H1 (cell line): ENCODE data around the gene TEX36. TPM values are rescaled to one million over a fixed set of nuclear protein-coding genes. Genes with fewer than 3 reads are reported as not detected.

Experiments
- CTCF ChIA-PET: fragments of 300-600 bp; sonication (Branson Sonifier 250); formaldehyde crosslinking; loops from one replicate; lab custom pipeline; 2021; ENCODE audit not compliant: partially characterized antibody; lab: Charles Lee
- POLR2A ChIA-PET: fragments of 300-600 bp; sonication (Branson Sonifier 250); formaldehyde crosslinking; loops from one replicate; lab custom pipeline; 2021; ENCODE audit warnings: inconsistent platforms; ENCODE audit not compliant: partially characterized antibody; lab: Charles Lee
- DNase-seq, 2 experiments: peaks; one replicate each; pipeline versions ENCODE4 v3.0.0 to v3.0.0-alpha.2; 2010 to 2022; ENCODE audit warnings: low spot score in 2 of 2, low read depth in 1 of 2, mixed read lengths in 1 of 2
- FAIRE-seq: peaks from 2 replicates; lab custom pipeline; 2011; peaks lifted over from hg19 to GRCh38; lab: Jason Lieb, UNC
- H2AFZ ChIP-seq: 2 replicates; pipeline ENCODE4 v1.8.1; 2012; ENCODE audit warnings: low read length, inconsistent platforms
- H2AK5ac ChIP-seq: 2 replicates; pipeline ENCODE4 v1.6.1; 2013; ENCODE audit warnings: low read depth, low read length
- H2BK120ac ChIP-seq: replicated peaks from 2 replicates; pipeline ENCODE3; 2013; ENCODE audit warnings: low read depth, low read length, inconsistent platforms
- H2BK12ac ChIP-seq: 2 replicates; pipeline ENCODE4 v1.6.1; 2013; ENCODE audit warnings: low read depth, low read length
- H2BK15ac ChIP-seq: 2 replicates; pipeline ENCODE4 v1.6.1; 2013; ENCODE audit warnings: low read length
- H2BK20ac ChIP-seq: 2 replicates; pipeline ENCODE4 v1.6.1; 2013; ENCODE audit warnings: low read length
- H2BK5ac ChIP-seq: 2 replicates; pipeline ENCODE4 v1.6.1; 2013; ENCODE audit warnings: low read depth, low read length
- H3K14ac ChIP-seq: 2 replicates; pipeline ENCODE4 v1.6.1; 2013; ENCODE audit warnings: inconsistent platforms; ENCODE audit not compliant: insufficient read length
- H3K18ac ChIP-seq: 2 replicates; pipeline ENCODE4 v1.6.1; 2013; ENCODE audit warnings: low read length; ENCODE audit errors: extremely low read depth
- H3K23ac ChIP-seq: 2 replicates; pipeline ENCODE4 v1.6.1; 2013; ENCODE audit warnings: inconsistent platforms; ENCODE audit not compliant: insufficient read length
- H3K23me2 ChIP-seq: 2 replicates; pipeline ENCODE4 v1.6.1; 2013; ENCODE audit warnings: low read depth, low read length
- H3K27ac ChIP-seq: 2 replicates; pipeline ENCODE4 v1.6.1; 2011; ENCODE audit warnings: low read depth, low read length, inconsistent platforms
- H3K27me3 ChIP-seq, 4 experiments: replicated peaks in 1 of 4; 1 replicate in 1 of 4; 2 replicates in 3 of 4; pipeline versions ENCODE4 v1.6.1 to v1.8.1; 2011 to 2013; ENCODE audit warnings: low read length in 3 of 4, mild to moderate bottlenecking in 3 of 4, inconsistent platforms in 2 of 4, mixed read lengths in 2 of 4, moderate library complexity in 1 of 4; ENCODE audit not compliant: control insufficient read depth in 3 of 4, insufficient read depth in 3 of 4; ENCODE audit errors: extremely low read depth in 1 of 4
- H3K36me3 ChIP-seq, 4 experiments: 2 replicates each; pipeline versions ENCODE4 v1.6.1 to v1.8.1; 2011 to 2013; ENCODE audit warnings: mild to moderate bottlenecking in 4 of 4, low read length in 3 of 4, moderate library complexity in 2 of 4, control low read depth in 1 of 4, inconsistent platforms in 1 of 4; ENCODE audit not compliant: insufficient read depth in 4 of 4, control insufficient read depth in 2 of 4
- H3K4ac ChIP-seq: replicated peaks from 2 replicates; pipeline ENCODE3; 2013; ENCODE audit warnings: low read length, low read depth, mixed read lengths, inconsistent platforms; ENCODE audit not compliant: insufficient read length
- H3K4me1 ChIP-seq, 4 experiments: replicated peaks in 1 of 4; 1 replicate in 1 of 4; 2 replicates in 3 of 4; pipeline versions ENCODE4 v1.6.1 to v1.8.1; 2011 to 2013; ENCODE audit warnings: low read length in 3 of 4, inconsistent platforms in 2 of 4, mixed read lengths in 1 of 4; ENCODE audit not compliant: insufficient read depth in 4 of 4, control insufficient read depth in 3 of 4
- H3K4me2 ChIP-seq, 2 experiments: 2 replicates each; pipeline versions ENCODE4 v1.6.1 to v1.8.1; 2011 to 2013; ENCODE audit warnings: low read depth in 2 of 2, low read length in 2 of 2, control low read depth in 1 of 2, inconsistent platforms in 1 of 2, mild to moderate bottlenecking in 1 of 2; ENCODE audit not compliant: insufficient read depth in 1 of 2
- H3K4me3 ChIP-seq, 4 experiments: fragments of 200-600, 300-600 bp in 1 of 4; sonication (generic), shearing (Covaris generic), sonication (Bioruptor Twin) in 1 of 4; 2 replicates each; pipeline versions ENCODE4 v1.5.1 to v1.8.1; 2011 to 2016; ENCODE audit warnings: low read length in 4 of 4, low read depth in 3 of 4, control low read depth in 2 of 4, inconsistent platforms in 2 of 4, mild to moderate bottlenecking in 2 of 4, mixed read lengths in 1 of 4, moderate library complexity in 1 of 4; ENCODE audit not compliant: insufficient read depth in 2 of 4; ENCODE audit errors: extremely low read depth in 1 of 4
- H3K56ac ChIP-seq: replicated peaks from 2 replicates; pipeline ENCODE3; 2013; ENCODE audit warnings: low read depth, mild to moderate bottlenecking, mixed read lengths, low read length, inconsistent platforms; ENCODE audit not compliant: insufficient read length
- H3K79me1 ChIP-seq: 2 replicates; pipeline ENCODE4 v1.6.1; 2013; ENCODE audit warnings: low read depth, low read length, control low read depth
- H3K79me2 ChIP-seq, 2 experiments: 2 replicates each; pipeline versions ENCODE4 v1.6.1 to v1.8.1; 2012 to 2013; ENCODE audit warnings: low read length in 2 of 2, mild to moderate bottlenecking in 2 of 2, inconsistent platforms in 1 of 2; ENCODE audit not compliant: insufficient read depth in 2 of 2, control insufficient read depth in 1 of 2
- H3K9ac ChIP-seq, 4 experiments: replicated peaks in 1 of 4; 1 replicate in 1 of 4; 2 replicates in 3 of 4; pipeline versions ENCODE4 v1.6.1 to v1.8.1; 2011 to 2013; ENCODE audit warnings: low read depth in 3 of 4, low read length in 3 of 4, control low read depth in 2 of 4, mild to moderate bottlenecking in 2 of 4, moderate library complexity in 2 of 4, inconsistent platforms in 1 of 4; ENCODE audit errors: extremely low read depth in 1 of 4
- H3K9me3 ChIP-seq, 2 experiments: 2 replicates each; pipeline versions ENCODE4 v1.6.1 to v1.8.1; 2012 to 2013; ENCODE audit warnings: mild to moderate bottlenecking in 2 of 2, moderate library complexity in 2 of 2, control low read depth in 1 of 2, inconsistent platforms in 1 of 2, low read depth in 1 of 2, low read length in 1 of 2, mixed read lengths in 1 of 2; ENCODE audit not compliant: insufficient read depth in 2 of 2
- H4K20me1 ChIP-seq, 2 experiments: replicated peaks in 1 of 2; 2 replicates each; pipeline versions ENCODE3 to v1.8.1; 2011 to 2013; ENCODE audit warnings: inconsistent platforms in 2 of 2, low read length in 2 of 2, mild to moderate bottlenecking in 1 of 2; ENCODE audit not compliant: insufficient read depth in 2 of 2, control insufficient read depth in 1 of 2
- H4K5ac ChIP-seq: 2 replicates; pipeline ENCODE4 v1.6.1; 2013; ENCODE audit warnings: low read length, low read depth, mixed read lengths, inconsistent platforms; ENCODE audit not compliant: insufficient read length
- H4K8ac ChIP-seq: 2 replicates; pipeline ENCODE4 v1.8.0; 2013; ENCODE audit warnings: mild to moderate bottlenecking, moderate library complexity, low read length, inconsistent platforms; ENCODE audit not compliant: insufficient read depth; ENCODE audit errors: extremely low read depth
- H4K91ac ChIP-seq: replicated peaks from 2 replicates; pipeline ENCODE3; 2013; ENCODE audit warnings: low read length, mixed read lengths, inconsistent platforms; ENCODE audit not compliant: insufficient read length
- BRCA1 ChIP-seq: IDR thresholded peaks from 2 replicates; pipeline ENCODE4 v1.6.1; 2012; ENCODE audit warnings: low read depth, low read length, improper control_type of control experiment
- E2F6 ChIP-seq: IDR thresholded peaks from 2 replicates; pipeline ENCODE4 v1.6.1; 2012; ENCODE audit warnings: inconsistent platforms
- FOSL1 ChIP-seq: IDR thresholded peaks from 2 replicates; pipeline ENCODE4 v1.6.1; 2011; ENCODE audit warnings: mild to moderate bottlenecking, low read depth, low read length, moderate library complexity; ENCODE audit not compliant: insufficient read depth
- MAFK ChIP-seq: IDR thresholded peaks from 2 replicates; pipeline ENCODE4 v1.6.1; 2012; ENCODE audit warnings: low read depth, mild to moderate bottlenecking, improper control_type of control experiment, low read length
- RFX5 ChIP-seq: IDR thresholded peaks from 2 replicates; pipeline ENCODE4 v1.6.1; 2011; ENCODE audit warnings: low read depth, low read length, improper control_type of control experiment, borderline replicate concordance
- SIRT6 ChIP-seq: IDR thresholded peaks from one replicate; pipeline ENCODE4 v1.7.1; 2012; ENCODE audit warnings: low read length, inconsistent platforms
- TAF1 ChIP-seq: IDR thresholded peaks from 2 replicates; pipeline ENCODE4 v1.6.1; 2011; ENCODE audit warnings: mild to moderate bottlenecking, low read depth, low read length
- USF2 ChIP-seq: IDR thresholded peaks from 2 replicates; pipeline ENCODE4 v1.6.1; 2011; ENCODE audit warnings: low read length, improper control_type of control experiment
- ZNF274 ChIP-seq: IDR thresholded peaks from 2 replicates; pipeline ENCODE4 v1.7.0; 2012; ENCODE audit warnings: low read length, borderline replicate concordance; ENCODE audit errors: extremely low read depth
- WGBS, 2 experiments: shearing (Covaris generic) in 1 of 2; methylation state at CpG; one replicate each; pipeline versions ENCODE4 v1.1.6 to v1.1.7; 2013 to 2015; ENCODE audit warnings: low lambda C conversion rate in 2 of 2, mixed read lengths in 2 of 2, inconsistent platforms in 1 of 2, low coverage in 1 of 2, missing lambda C conversion rate in 1 of 2; ENCODE audit not compliant: insufficient replicate concordance in 2 of 2, insufficient coverage in 1 of 2, insufficient read length in 1 of 2; ENCODE audit errors: extremely low coverage in 1 of 2, missing lambda C conversion rate in 1 of 2; 5-methylcytosine and 5-hydroxymethylcytosine counted together
- polyA plus RNA-seq, 7 experiments: library from polyadenylated mRNA; depleted of rRNA in 3 of 7; stranded (reverse) in 5 of 7; unstranded in 2 of 7; fragments of >200 nt in 5 of 7; fragments of 200-250 nt in 2 of 7; gene quantifications; 1 replicate in 5 of 7; 2 replicates in 1 of 7; 4 replicates in 1 of 7; pipeline versions ENCODE4 v1.2.1 to v1.2.3, GENCODE V29; 2011 to 2013; ENCODE audit warnings: missing spikeins in 2 of 7, mixed read lengths in 2 of 7
- total RNA-seq: library from RNA; stranded (reverse); fragmentation: NEBNext Ultra II Directional; extraction: Animal tissue kit (Norgen Biotek cat#: 25700); gene quantifications from 2 replicates; pipeline ENCODE4 v1.2.1, GENCODE V29; 2021

Gene TEX36
- total and polyA plus RNA-seq, 2 of the 8 experiments (the other 6 are each of a cell fraction or from before 2014, with no cell fraction given): not detected

GRCh38 chr10:125698481-125698998 lies 15.6 kb upstream of the TEX36 start:
- H3K23ac ChIP-seq: no peak overlapping the region
- H2BK5ac ChIP-seq: no peak overlapping the region
- no peak overlapping the region for H2BK120ac ChIP-seq
- DNase-seq: no peak
- no peaks in the 10 kb centered on the region for H3K36me3 ChIP-seq
- no peaks in the 10 kb centered on the region for H3K79me2 ChIP-seq
- WGBS, 2 experiments: 89% methylated on average over 9 of the region's 9 CpGs; no CpG with 5 or more reads in 1 of the 2 experiments
- no peak overlapping the region for H3K4me3 ChIP-seq
- no peak overlapping the region for H3K4me2 ChIP-seq
- no peaks in the 10 kb centered on the region for H3K79me1 ChIP-seq
- H2BK20ac ChIP-seq: no peak overlapping the region
- H3K18ac ChIP-seq: no peak overlapping the region
- POLR2A ChIA-PET: no interaction called here
- H4K8ac ChIP-seq: no peak overlapping the region
- no peak overlapping the region for H2AFZ ChIP-seq
- no peak for FAIRE-seq
- H3K56ac ChIP-seq: no peak overlapping the region
- H3K9me3 ChIP-seq: peaks cover 0 to 4% of the 10 kb centered on the region in 2 experiments; a peak in 1 of 4 replicates
- no peak overlapping the region for H3K14ac ChIP-seq
- no peaks in the 10 kb centered on the region for H3K23me2 ChIP-seq
- no peak overlapping the region for H3K9ac ChIP-seq
- CTCF ChIA-PET: interaction anchor here (0.5 to 0.9 kb wide), 2 partner anchors 9 to 116 kb away, joined by 3 to 4 read pairs; no protein-coding TSS in a partner anchor
- H4K91ac ChIP-seq: no peak overlapping the region
- H2BK15ac ChIP-seq: no peak overlapping the region
- H3K4ac ChIP-seq: no peak overlapping the region
- H2BK12ac ChIP-seq: no peak overlapping the region
- H3K27ac ChIP-seq: no peak overlapping the region
- no peak overlapping the region for H2AK5ac ChIP-seq
- no peak overlapping the region for H4K5ac ChIP-seq
- no peaks in the 10 kb centered on the region for H3K27me3 ChIP-seq
- no peaks in the 10 kb centered on the region for H4K20me1 ChIP-seq
- no peaks in the 10 kb centered on the region for H3K4me1 ChIP-seq
- no peak for TF ChIP-seq RFX5
- TF ChIP-seq E2F6: no peak
- TF ChIP-seq SIRT6: no peak
- TF ChIP-seq TAF1: no peak
- no peak for TF ChIP-seq FOSL1
- TF ChIP-seq ZNF274: no peak
- TF ChIP-seq USF2: no peak
- TF ChIP-seq BRCA1: no peak
- TF ChIP-seq MAFK: no peak
